NK-92 treated with Interleukin-12 subunit alpha and Interleukin-12 subunit beta, amount 100 ng/mL, for 24 hours (cell line): ENCODE data around the gene GALNT2.

ENCODE experiments used
- DNase-seq: peaks from one replicate; lab custom pipeline; 2025; lab: John Stamatoyannopoulos, UW

Gene GALNT2

GRCh38 chr1:230066466-230067404 lies at the start of gene GALNT2:
TSS of gene GALNT2 (plus strand) at chr1:230067238. CDS start at chr1:230067281, 43 bp downstream.
- peak; percentile 84 for DNase-seq

GRCh38 chr1:230020451-230020850 lies 46.6 kb upstream of the GALNT2 start:
- DNase-seq: no peak

GRCh38 chr1:230022666-230023380 lies 44.2 kb upstream of the GALNT2 start:
- no peak for DNase-seq

GRCh38 chr1:230025686-230026085 lies 41.4 kb upstream of the GALNT2 start:
- no peak for DNase-seq

- no peak for DNase-seq
These were observed 40.9 kb upstream of the GALNT2 start for GRCh38 chr1:230026139-230026538.

- DNase-seq: no peak
These were observed 40.5 kb upstream of the GALNT2 start for GRCh38 chr1:230026572-230026971.

DNA sequence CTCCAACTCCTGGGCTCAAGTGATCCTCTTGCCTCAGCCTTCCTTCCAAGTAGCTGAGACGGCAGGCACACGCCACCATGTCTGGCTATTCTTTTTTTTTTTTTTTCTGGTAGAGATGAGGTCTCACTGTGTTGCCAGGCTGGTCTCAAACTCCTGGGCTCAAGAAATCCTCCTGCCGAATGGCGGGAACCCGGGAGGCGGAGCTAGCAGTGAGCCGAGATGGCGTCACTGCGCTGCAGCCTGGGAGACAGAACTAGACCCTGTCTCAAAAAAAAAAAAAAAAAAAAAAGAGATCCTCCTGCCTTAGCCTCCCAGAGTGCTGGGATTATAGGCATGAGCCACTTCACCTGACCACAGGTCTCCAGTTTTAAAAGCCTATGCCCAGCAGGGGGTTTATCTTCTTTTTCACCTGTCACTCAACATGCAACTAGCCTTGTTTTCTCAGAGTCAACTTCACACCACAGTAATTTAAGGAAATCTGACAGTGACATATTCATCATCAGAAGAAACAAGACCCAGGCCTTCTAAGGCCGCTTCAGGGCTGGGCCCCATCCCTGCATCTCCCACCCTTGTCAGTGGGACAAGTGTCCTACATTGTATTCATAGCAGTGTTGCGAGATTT lies 38.3 kb upstream of the GALNT2 start:
- DNase-seq: no peak

GRCh38 chr1:230029244-230029941 lies 37.6 kb upstream of the GALNT2 start:
- DNase-seq: no peak

DNA sequence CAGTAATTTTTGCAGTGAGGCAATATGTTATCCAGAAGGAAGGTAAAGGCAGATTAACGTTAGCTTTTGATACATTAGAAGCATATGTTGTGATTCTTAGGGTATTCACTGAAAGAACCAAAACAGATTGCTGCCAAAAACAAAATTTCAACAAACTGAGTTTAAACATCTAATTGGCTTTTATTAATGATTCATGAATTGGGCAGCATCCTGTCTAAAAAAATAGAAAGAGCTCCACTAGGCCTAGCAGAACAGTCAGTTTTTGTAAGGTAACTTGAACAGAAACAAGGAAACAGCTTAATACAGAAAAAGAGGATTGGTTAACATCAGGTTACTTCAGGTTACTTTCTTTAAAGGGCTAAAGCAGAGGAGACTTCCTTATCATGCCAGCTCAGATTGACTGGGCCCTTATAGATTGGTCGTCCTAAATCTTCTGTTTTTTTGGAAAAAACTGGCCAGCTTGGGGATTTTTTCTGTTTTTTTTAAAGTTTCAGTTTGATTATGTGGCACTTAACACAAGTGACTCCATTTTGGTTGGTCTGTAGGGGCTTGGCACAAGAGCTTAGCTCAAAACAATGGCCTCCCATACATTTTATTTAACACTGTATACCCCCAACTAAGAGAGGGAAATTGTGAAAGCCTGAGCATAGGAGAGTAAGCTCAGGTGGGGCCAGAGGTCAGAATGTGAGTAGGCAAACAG lies 36.8 kb upstream of the GALNT2 start:
- no peak for DNase-seq

- DNase-seq: no peak
These were observed 35.9 kb upstream of the GALNT2 start for GRCh38 chr1:230031131-230031530.

DNA sequence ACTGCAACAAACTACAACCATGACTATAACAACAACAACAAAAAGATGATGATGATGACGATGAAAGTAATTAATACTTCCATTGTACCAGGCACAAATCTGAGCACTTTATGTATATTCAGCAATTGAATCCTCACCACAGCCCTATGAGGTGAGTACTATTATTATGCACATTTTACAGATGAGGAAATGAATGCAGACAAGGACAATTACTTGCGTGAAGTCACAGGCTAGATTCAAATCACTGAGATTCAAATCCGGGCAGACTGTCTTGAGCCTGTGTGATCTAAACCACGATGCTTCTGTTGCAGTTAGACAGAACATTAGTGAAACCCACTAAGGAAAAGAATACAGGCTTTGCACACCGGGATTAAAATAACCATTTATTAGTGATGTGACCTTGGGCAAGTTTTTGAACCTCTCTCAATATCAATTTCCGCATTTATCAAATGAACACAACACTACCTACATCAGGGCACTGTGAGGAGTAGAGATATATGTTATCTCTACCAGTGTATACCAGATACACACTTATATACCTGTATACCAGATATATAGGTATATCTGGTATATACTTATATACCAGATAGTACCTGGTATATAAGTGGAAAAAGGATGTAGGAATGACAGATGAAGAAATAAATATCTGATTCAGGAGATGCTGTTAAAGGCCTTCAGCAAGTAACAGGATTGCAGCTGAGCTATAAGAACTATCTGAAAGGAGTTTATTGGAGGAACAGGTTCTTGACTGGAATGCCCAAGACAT lies 34.3 kb upstream of the GALNT2 start:
- DNase-seq: no peak

DNA sequence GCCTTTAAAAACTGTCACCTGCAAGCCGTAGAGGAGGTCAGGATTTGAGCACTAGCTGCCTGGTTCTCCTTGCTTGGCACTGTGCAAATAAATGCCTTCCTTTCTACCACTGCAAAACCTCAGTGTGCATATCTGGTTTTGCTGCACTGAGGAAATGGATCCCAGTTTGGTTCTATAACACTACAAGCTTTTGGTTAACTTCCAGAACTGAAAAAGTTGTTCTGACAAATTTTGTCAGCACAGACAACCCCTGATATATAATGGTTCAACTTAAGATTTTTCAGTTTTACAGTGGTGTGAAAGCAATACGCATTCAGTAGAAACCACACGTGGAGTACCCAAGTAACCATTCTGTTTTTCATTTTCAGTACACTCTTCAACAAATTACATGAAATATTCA lies 29.8 kb upstream of the GALNT2 start:
- DNase-seq: no peak

DNA sequence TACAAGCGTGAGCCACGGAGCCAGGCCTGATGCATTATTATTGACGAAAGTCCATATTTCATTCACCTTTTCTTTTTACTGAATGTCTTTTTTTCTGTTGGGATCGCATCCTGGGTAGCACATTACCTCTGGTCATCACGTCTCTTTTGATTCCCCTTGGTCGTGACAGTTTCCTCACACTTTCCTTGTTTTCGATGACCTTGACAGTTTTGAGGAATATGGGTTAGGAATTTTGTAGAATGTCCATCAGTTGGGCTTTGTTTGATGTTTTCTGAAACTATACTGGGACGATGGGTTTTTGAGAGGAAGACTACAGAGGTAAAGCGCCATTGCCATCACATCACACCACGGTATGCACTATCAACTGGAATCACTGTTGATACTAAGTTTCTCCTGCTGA lies 26.6 kb upstream of the GALNT2 start:
- no peak for DNase-seq

DNA sequence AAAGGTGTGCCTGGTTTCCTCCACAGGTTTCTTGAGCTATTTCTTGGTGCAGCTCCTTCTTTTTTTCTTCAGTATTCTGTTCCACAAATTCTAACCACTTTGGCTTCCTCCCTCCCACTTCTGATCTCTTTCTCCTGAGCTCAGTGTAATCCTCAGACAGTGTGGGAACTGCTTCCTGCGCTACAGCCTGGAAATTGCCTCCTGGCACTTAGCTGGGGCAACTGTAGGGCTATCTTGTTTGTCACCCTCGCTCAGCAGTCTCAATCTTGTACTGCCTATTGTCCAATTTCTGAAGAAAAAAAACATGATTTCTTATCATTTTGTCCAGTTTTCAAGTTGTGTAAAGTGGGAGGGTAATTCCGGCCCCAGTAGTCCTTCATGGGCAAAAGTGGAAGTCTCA lies 24.0 kb upstream of the GALNT2 start:
- DNase-seq: no peak

DNA sequence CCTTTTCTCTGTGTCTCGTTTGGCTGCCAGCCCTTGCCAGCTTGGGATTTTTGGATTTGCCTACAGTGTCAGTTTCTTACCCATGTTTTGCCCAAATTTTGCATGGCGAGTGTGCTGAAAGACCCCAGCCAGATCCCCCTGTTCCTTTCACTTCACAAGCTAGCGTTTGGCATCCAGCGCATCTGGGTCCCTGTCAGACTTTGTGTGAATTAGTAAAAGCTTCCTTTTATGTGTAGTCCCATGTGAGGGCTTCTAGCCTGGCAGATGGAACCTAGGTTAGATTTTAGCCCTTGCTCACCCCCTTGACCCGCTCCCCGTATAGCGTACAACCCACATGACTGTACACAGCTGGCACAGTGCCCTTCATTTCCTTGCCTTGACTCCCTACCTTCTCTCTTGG lies 22.3 kb upstream of the GALNT2 start:
- DNase-seq: no peak

GRCh38 chr1:230047114-230047865 lies 19.7 kb upstream of the GALNT2 start:
- no peak for DNase-seq

GRCh38 chr1:230048322-230048721 lies 18.7 kb upstream of the GALNT2 start:
- no peak for DNase-seq

- DNase-seq: no peak
These were observed 18.1 kb upstream of the GALNT2 start for GRCh38 chr1:230048922-230049321.

DNA sequence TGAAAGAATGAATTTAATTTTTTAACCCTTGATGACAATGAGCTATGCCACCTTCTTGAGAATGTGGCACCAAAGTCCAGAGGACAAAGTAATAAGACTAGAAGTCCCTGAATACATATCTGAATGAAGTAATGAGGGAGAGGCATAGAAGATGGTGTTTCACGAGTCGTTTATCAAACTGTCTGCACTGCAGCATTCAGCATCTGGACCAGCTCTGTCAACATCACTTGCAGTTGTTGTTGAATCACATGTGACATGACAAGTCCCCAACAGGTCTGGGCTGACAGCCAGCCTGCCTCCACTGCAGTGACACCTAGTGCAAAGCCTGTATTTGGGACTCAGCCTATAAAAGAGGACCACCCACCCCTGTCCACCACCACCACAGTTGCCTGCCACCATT lies 17.3 kb upstream of the GALNT2 start:
- no peak for DNase-seq
